GM12878 (cell line): ENCODE measurements around the gene NLRC5. TPM values are rescaled to one million over a fixed set of nuclear protein-coding genes. Genes with fewer than 3 reads are reported as not detected.

Experiments used
- ATAC-seq: fragments of 200-7000 bp; cut with Tn5 transposase; 3 replicates; pipeline ENCODE4 v1.9.1; 2020; ENCODE audit warnings: mild to moderate bottlenecking, moderate library complexity
- BruUV-seq: library from RNA; stranded (reverse); fragments of 400-500 nt; replicated peaks from 2 replicates; lab custom pipeline; 2021; lab: Mats Ljungman, UMichigan
- CTCF ChIA-PET: fragments of 300-600 bp; sonication (Branson Sonifier 250); formaldehyde crosslinking; extraction: SDS; loops from one replicate; lab custom pipeline; 2021; ENCODE audit warnings: inconsistent platforms; lab: Yijun Ruan, JAX
- POLR2A ChIA-PET: fragments of 350-600 bp; formaldehyde crosslinking; extraction: SDS; loops from one replicate; lab custom pipeline; 2021; ENCODE audit warnings: inconsistent platforms; lab: Charles Lee
- RAD21 ChIA-PET: fragments of 300-600 bp; sonication (Branson Sonifier 250); formaldehyde crosslinking; loops from one replicate; lab custom pipeline; 2023; ENCODE audit warnings: antibody characterized with exemption; ENCODE audit not compliant: unreplicated experiment; lab: Charles Lee
- SMC1A ChIA-PET: fragments of 300-600 bp; sonication (Branson Sonifier 250); formaldehyde crosslinking; loops from one replicate; lab custom pipeline; 2023; ENCODE audit not compliant: unreplicated experiment, uncharacterized antibody; lab: Charles Lee
- DNase-seq: peaks from one replicate; pipeline ENCODE4 v3.0.0-alpha.2; 2011; ENCODE audit warnings: low read depth, low spot score
- FAIRE-seq: peaks from 3 replicates; lab custom pipeline; 2011; peaks lifted over from hg19 to GRCh38; lab: Jason Lieb, UNC
- H2AFZ ChIP-seq: 2 replicates; pipeline ENCODE4 v1.6.0; 2011; ENCODE audit warnings: low read depth, low read length, control low read depth; ENCODE audit not compliant: control insufficient read depth
- H3K27ac ChIP-seq: 2 replicates; pipeline ENCODE4 v1.5.1; 2011; ENCODE audit warnings: control low read depth; ENCODE audit not compliant: control insufficient read depth, insufficient read depth
- H3K27me3 ChIP-seq, 2 experiments: replicated peaks in 1 of 2; 2 replicates each; pipeline versions ENCODE4 v1.6.0 to v1.6.1; 2011; ENCODE audit warnings: low read length in 1 of 2; ENCODE audit not compliant: control insufficient read depth in 2 of 2, insufficient read depth in 2 of 2
- H3K36me3 ChIP-seq, 2 experiments: 2 replicates each; pipeline ENCODE4 v1.5.1; 2011; ENCODE audit warnings: low read length in 1 of 2; ENCODE audit not compliant: control insufficient read depth in 2 of 2, insufficient read depth in 2 of 2
- H3K4me1 ChIP-seq: 2 replicates; pipeline ENCODE4 v1.6.1; 2011; ENCODE audit warnings: mild to moderate bottlenecking, low read length, moderate library complexity, mixed read lengths; ENCODE audit not compliant: control insufficient read depth, insufficient read depth
- H3K4me2 ChIP-seq: 2 replicates; pipeline ENCODE4 v1.6.0; 2011; ENCODE audit warnings: control low read depth; ENCODE audit not compliant: control insufficient read depth, insufficient read depth
- H3K4me3 ChIP-seq: fragments of 200-600 bp; sonication (generic); 2 replicates; pipeline ENCODE4 v1.5.1; 2016
- H3K79me2 ChIP-seq: 2 replicates; pipeline ENCODE4 v1.6.0; 2011; ENCODE audit warnings: low read length; ENCODE audit not compliant: control insufficient read depth, insufficient read depth
- H3K9ac ChIP-seq: 2 replicates; pipeline ENCODE4 v1.8.0; 2011; ENCODE audit warnings: low read length, control low read depth, mixed read lengths; ENCODE audit not compliant: control insufficient read depth, insufficient read depth
- H3K9me3 ChIP-seq: replicated peaks from 3 replicates; pipeline ENCODE4 v1.5.1; 2011; ENCODE audit warnings: mild to moderate bottlenecking, low read length; ENCODE audit not compliant: control insufficient read depth, insufficient read depth
- H4K20me1 ChIP-seq: 2 replicates; pipeline ENCODE4 v1.6.0; 2011; ENCODE audit not compliant: control insufficient read depth, insufficient read depth
- CHD4 ChIP-seq: fragments of 200-600 bp; sonication (generic); IDR thresholded peaks from 2 replicates; pipeline ENCODE4 v1.6.1; 2016; ENCODE audit warnings: mild to moderate bottlenecking
- CREB1 ChIP-seq: IDR thresholded peaks from 2 replicates; pipeline ENCODE4 v1.6.1; 2012; ENCODE audit warnings: low read depth, mild to moderate bottlenecking, inconsistent platforms
- MEF2A ChIP-seq: IDR thresholded peaks from 2 replicates; pipeline ENCODE4 v1.6.1; 2011; ENCODE audit warnings: low read depth, mild to moderate bottlenecking, low read length, moderate library complexity; ENCODE audit not compliant: insufficient read depth
- NR2C1 ChIP-seq: fragments of 450-650 bp; IDR thresholded peaks from 2 replicates; pipeline ENCODE4 v1.6.1; 2017; ENCODE audit warnings: antibody characterized with exemption, mild to moderate bottlenecking, moderate library complexity
- RUNX3 ChIP-seq: IDR thresholded peaks from 2 replicates; pipeline ENCODE4 v1.6.1; 2012; ENCODE audit warnings: low read length, inconsistent platforms
- WGBS: methylation state at CpG from one replicate; pipeline ENCODE4 v1.1.6; 2016; ENCODE audit warnings: low lambda C conversion rate; ENCODE audit not compliant: insufficient replicate concordance, insufficient coverage; ENCODE audit errors: missing lambda C conversion rate; 5-methylcytosine and 5-hydroxymethylcytosine counted together
- in situ Hi-C: fragments of 300-500 bp; cut with MboI; formaldehyde crosslinking; loops from 9 replicates; pipeline ENCODE4 v1.14.3; 2018; ENCODE audit warnings: mixed read lengths
- intact Hi-C: fragments of 100-400 bp; cut with micrococcal nuclease; formaldehyde crosslinking; loops from one replicate; pipeline ENCODE4 v1.14.2; 2022; ENCODE audit not compliant: unreplicated experiment
- polyA plus RNA-seq, 11 experiments: library from polyadenylated mRNA; depleted of rRNA in 4 of 11; unstranded in 6 of 11; stranded (reverse) in 5 of 11; fragments of >200 nt; fragmentation: Nextera tagmentation in 4 of 11; fragmentation: Illumina TruSeq in 1 of 11; extraction: Ambion mirVana in 4 of 11; extraction: Trizol in 1 of 11; gene quantifications; 1 replicate in 1 of 11; 2 replicates in 10 of 11; pipeline versions ENCODE4 v1.2.1 to v1.2.3, GENCODE V29; 2011 to 2016; ENCODE audit warnings: inconsistent platforms in 2 of 11, missing spikeins in 2 of 11, low read depth in 1 of 11
- total RNA-seq, 4 experiments: library from RNA; depleted of rRNA in 3 of 4; stranded (reverse); fragments of >200 nt in 3 of 4; fragmentation: Illumina TruSeq in 1 of 4; extraction: Trizol in 1 of 4; gene quantifications; 2 replicates each; pipeline versions ENCODE4 v1.2.1 to v1.2.3, GENCODE V29; 2013 to 2021
- TF ChIP-seq, protein P1 (sequence below): fragments of 450-650 bp; IDR thresholded peaks from 2 replicates; pipeline ENCODE4 v1.6.1; 2016; ENCODE audit warnings: mild to moderate bottlenecking, moderate library complexity, borderline replicate concordance
- TF ChIP-seq, protein P2 (sequence below): fragments of 450-650 bp; formaldehyde crosslinking; IDR thresholded peaks from 2 replicates; pipeline ENCODE4 v1.4.0; 2022; ENCODE audit warnings: mild to moderate bottlenecking, moderate library complexity

Gene NLRC5
- total and polyA plus RNA-seq, 10 of the 15 experiments (the other 5 are each of a cell fraction or from before 2014, with no cell fraction given) = 13.1 to 105 (median 57.3) TPM

DNA sequence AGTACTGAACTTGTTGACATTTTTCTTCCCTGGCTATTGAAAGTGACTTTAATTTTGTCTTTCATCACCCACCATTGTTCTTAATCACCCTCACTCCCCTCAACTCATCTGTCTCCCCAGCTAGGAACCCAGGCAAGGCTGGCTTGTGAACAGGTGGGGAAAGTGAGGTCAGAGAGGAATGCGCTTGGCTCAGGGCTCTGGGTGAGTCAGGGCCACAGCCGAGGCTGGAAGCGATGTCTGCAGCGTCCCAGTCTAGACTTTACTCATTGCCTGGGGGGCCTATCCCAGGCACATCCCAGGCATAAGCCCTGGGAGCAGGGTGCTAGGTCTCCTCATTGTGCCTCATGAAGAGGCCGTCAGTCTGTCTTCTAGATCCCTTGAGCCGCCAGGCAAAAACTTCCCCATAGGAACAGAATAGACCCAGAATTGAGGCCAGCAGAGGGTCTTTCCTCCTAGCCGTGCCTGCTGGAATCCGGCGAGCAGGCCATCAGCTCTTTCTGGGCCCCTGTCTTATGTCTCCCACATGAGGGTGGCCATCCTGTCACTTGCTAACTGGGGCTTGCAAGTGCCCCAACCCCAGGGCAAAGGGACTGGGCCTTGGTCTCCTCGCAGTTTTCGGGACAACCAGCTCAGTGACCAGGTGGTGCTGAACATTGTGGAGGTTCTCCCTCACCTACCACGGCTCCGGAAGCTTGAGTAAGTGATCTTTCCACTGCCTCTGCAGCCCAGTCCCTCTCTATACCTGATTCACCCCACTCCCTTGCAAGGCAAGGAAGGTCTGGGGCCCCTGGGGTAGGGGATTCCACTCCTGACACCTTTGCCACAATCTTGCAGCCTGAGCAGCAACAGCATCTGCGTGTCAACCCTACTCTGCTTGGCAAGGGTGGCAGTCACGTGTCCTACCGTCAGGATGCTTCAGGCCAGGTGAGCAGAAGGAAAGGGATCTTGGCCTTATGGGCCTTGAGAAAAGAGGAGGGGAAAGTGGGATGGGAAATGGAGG, 40.1 kb downstream of the NLRC5 start:
- TF ChIP-seq MEF2A (no peak), RUNX3 (no peak), CREB1 (no peak), NR2C1 (no peak), CHD4 (no peak)
- TF ChIP-seq, protein P1, sequence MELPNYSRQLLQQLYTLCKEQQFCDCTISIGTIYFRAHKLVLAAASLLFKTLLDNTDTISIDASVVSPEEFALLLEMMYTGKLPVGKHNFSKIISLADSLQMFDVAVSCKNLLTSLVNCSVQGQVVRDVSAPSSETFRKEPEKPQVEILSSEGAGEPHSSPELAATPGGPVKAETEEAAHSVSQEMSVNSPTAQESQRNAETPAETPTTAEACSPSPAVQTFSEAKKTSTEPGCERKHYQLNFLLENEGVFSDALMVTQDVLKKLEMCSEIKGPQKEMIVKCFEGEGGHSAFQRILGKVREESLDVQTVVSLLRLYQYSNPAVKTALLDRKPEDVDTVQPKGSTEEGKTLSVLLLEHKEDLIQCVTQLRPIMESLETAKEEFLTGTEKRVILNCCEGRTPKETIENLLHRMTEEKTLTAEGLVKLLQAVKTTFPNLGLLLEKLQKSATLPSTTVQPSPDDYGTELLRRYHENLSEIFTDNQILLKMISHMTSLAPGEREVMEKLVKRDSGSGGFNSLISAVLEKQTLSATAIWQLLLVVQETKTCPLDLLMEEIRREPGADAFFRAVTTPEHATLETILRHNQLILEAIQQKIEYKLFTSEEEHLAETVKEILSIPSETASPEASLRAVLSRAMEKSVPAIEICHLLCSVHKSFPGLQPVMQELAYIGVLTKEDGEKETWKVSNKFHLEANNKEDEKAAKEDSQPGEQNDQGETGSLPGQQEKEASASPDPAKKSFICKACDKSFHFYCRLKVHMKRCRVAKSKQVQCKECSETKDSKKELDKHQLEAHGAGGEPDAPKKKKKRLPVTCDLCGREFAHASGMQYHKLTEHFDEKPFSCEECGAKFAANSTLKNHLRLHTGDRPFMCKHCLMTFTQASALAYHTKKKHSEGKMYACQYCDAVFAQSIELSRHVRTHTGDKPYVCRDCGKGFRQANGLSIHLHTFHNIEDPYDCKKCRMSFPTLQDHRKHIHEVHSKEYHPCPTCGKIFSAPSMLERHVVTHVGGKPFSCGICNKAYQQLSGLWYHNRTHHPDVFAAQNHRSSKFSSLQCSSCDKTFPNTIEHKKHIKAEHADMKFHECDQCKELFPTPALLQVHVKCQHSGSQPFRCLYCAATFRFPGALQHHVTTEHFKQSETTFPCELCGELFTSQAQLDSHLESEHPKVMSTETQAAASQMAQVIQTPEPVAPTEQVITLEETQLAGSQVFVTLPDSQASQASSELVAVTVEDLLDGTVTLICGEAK = no peak
- TF ChIP-seq, protein P2, sequence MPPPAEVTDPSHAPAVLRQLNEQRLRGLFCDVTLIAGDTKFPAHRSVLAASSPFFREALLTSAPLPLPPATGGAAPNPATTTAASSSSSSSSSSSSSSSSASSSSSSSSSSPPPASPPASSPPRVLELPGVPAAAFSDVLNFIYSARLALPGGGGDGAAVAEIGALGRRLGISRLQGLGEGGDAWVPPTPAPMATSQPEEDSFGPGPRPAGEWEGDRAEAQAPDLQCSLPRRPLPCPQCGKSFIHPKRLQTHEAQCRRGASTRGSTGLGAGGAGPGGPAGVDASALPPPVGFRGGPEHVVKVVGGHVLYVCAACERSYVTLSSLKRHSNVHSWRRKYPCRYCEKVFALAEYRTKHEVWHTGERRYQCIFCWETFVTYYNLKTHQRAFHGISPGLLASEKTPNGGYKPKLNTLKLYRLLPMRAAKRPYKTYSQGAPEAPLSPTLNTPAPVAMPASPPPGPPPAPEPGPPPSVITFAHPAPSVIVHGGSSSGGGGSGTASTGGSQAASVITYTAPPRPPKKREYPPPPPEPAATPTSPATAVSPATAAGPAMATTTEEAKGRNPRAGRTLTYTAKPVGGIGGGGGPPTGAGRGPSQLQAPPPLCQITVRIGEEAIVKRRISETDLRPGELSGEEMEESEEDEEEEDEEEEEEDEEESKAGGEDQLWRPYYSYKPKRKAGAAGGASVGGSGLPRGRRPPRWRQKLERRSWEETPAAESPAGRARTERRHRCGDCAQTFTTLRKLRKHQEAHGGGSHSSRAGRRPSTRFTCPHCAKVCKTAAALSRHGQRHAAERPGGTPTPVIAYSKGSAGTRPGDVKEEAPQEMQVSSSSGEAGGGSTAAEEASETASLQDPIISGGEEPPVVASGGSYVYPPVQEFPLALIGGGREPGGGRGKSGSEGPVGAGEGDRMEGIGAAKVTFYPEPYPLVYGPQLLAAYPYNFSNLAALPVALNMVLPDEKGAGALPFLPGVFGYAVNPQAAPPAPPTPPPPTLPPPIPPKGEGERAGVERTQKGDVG (CRISPR knock-in tag) = no peak
- H3K4me1 ChIP-seq = no peaks in the 10 kb centered on the region
- over 99% methylated on average over 16 of the region's 16 CpGs for WGBS
- no peaks in the 10 kb centered on the region for H3K79me2 ChIP-seq
- in situ Hi-C loops (no loop called here), intact Hi-C loops (no loop called here)
- FAIRE-seq = no peak
- ChIA-PET RAD21 (no interaction called here), POLR2A (interaction anchor here (1.4 kb wide), 1 partner anchor 13 kb away, joined by 3 read pairs; no protein-coding TSS in a partner anchor), SMC1A (interaction anchor here (1.0 to 2.7 kb wide), 5 partner anchors 9 to 65 kb away, joined by 3 to 11 read pairs (median 4); no protein-coding TSS in a partner anchor), CTCF (interaction anchor here (0.6 to 1.7 kb wide), 4 partner anchors 13 to 689 kb away, joined by 3 to 10 read pairs (median 4); no protein-coding TSS in a partner anchor)
- no peaks in the 10 kb centered on the region for H4K20me1 ChIP-seq
- H3K9ac ChIP-seq = no peak overlapping the region
- H3K4me2 ChIP-seq = no peak overlapping the region
- peaks cover 8 to 16% of the 10 kb centered on the region in 2 experiments for H3K36me3 ChIP-seq
- H3K27me3 ChIP-seq = no peaks in the 10 kb centered on the region
- no peak overlapping the region for H2AFZ ChIP-seq
- H3K27ac ChIP-seq = no peak overlapping the region
- no peak for ATAC-seq
- H3K4me3 ChIP-seq = no peak overlapping the region
- no peak for DNase-seq
- no peaks in the 10 kb centered on the region for H3K9me3 ChIP-seq
- no TSS peak for BruUV-seq
